COLO829 (cell line): ENCODE results near the gene WNT9B.

Experiments
- DNase-seq: peaks from one replicate; pipeline ENCODE4 v3.0.0; 2012; ENCODE audit warnings: low spot score

The WNT9B gene

GRCh38 chr17:46853896-46854444 lies 2.6 kb downstream of the WNT9B start:
- DNase-seq = no peak

- DNase-seq = no peak
These were observed 3.1 kb downstream of the WNT9B start for GRCh38 chr17:46854515-46854914.

GRCh38 chr17:46854948-46855347 lies 3.6 kb downstream of the WNT9B start:
- no peak for DNase-seq

- DNase-seq = no peak
These were observed 6.2 kb downstream of the WNT9B start for GRCh38 chr17:46857600-46857999.

GRCh38 chr17:46859996-46860395 lies 8.6 kb downstream of the WNT9B start:
- no peak for DNase-seq

GRCh38 chr17:46862949-46863348 lies 11.6 kb downstream of the WNT9B start:
- DNase-seq = no peak

GRCh38 chr17:46863383-46864121 lies 12.2 kb downstream of the WNT9B start:
- DNase-seq = no peak

GRCh38 chr17:46865100-46865499 lies 13.7 kb downstream of the WNT9B start:
- DNase-seq = no peak

- no peak for DNase-seq
These were observed 14.9 kb downstream of the WNT9B start for GRCh38 chr17:46866325-46866724.

GRCh38 chr17:46866747-46867146 lies 15.4 kb downstream of the WNT9B start:
- DNase-seq = no peak

- no peak for DNase-seq
These were observed 17.4 kb downstream of the WNT9B start for GRCh38 chr17:46868689-46869187.

- no peak for DNase-seq
These were observed 17.9 kb downstream of the WNT9B start for GRCh38 chr17:46869296-46869695.

GRCh38 chr17:46869975-46870803 lies 18.8 kb downstream of the WNT9B start:
- DNase-seq = no peak

GRCh38 chr17:46872421-46872820 lies 21.0 kb downstream of the WNT9B start:
- DNase-seq = no peak

GRCh38 chr17:46873941-46874645 lies 22.7 kb downstream of the WNT9B start:
- no peak for DNase-seq

- DNase-seq = no peak
These were observed 23.5 kb downstream of the WNT9B start for GRCh38 chr17:46874906-46875305.

GRCh38 chr17:46875849-46876352 lies 24.5 kb downstream of the WNT9B start:
- DNase-seq = no peak

GRCh38 chr17:46876353-46876887 lies 25.0 kb downstream of the WNT9B start:
- DNase-seq = no peak

GRCh38 chr17:46876926-46877325 lies 25.5 kb downstream of the WNT9B start:
- no peak for DNase-seq

GRCh38 chr17:46877466-46877865 lies 26.1 kb downstream of the WNT9B start:
- DNase-seq = no peak

- DNase-seq = no peak
These were observed 26.7 kb downstream of the WNT9B start for GRCh38 chr17:46878055-46878454.

- DNase-seq = no peak
These were observed 27.7 kb downstream of the WNT9B start for GRCh38 chr17:46879101-46879500.
